K562 (cell line): ENCODE results near the gene GRM2. TPM values are rescaled to one million over a fixed set of nuclear protein-coding genes. Genes with fewer than 3 reads are reported as not detected.

Experiments used
- ATAC-seq: fragments of 200-7000 bp; cut with Tn5 transposase; 3 replicates; pipeline ENCODE4 v1.9.1; 2020; ENCODE audit warnings: moderate library complexity
- BruUV-seq: library from RNA; stranded (reverse); fragments of 400-500 nt; replicated peaks from 2 replicates; lab custom pipeline; 2021; lab: Mats Ljungman, UMichigan
- CTCF ChIA-PET: fragments of 300-600 bp; formaldehyde crosslinking; extraction: SDS; loops from one replicate; lab custom pipeline; 2021; ENCODE audit warnings: low intra/inter-chr PET ratio; lab: Yijun Ruan, JAX
- POLR2A ChIA-PET: fragments of 300-600, 350-650 bp; sonication (Branson Sonifier 250); formaldehyde crosslinking; extraction: SDS; loops from one replicate; lab custom pipeline; 2021; ENCODE audit warnings: antibody characterized with exemption, inconsistent platforms; lab: Yijun Ruan, JAX
- DNase-seq, 4 experiments: peaks; one replicate each; pipeline versions ENCODE4 v3.0.0 to v3.0.0-alpha.2; 2011 to 2018; ENCODE audit warnings: low spot score in 3 of 4, mixed read lengths in 3 of 4; ENCODE audit errors: extremely low read depth in 1 of 4
- FAIRE-seq: peaks from 2 replicates; lab custom pipeline; 2011; peaks lifted over from hg19 to GRCh38; lab: Jason Lieb, UNC
- H2AFZ ChIP-seq: 2 replicates; pipeline ENCODE4 v1.6.0; 2011; ENCODE audit warnings: low read depth, low read length, control low read depth, inconsistent platforms
- H3K27ac ChIP-seq: fragments of 200-600 bp; 3 replicates; pipeline ENCODE4 v1.8.0; 2011; ENCODE audit warnings: low read depth, mild to moderate bottlenecking, control low read depth, inconsistent platforms, low read length, moderate library complexity, mixed read lengths; ENCODE audit errors: extremely low read depth
- H3K27me3 ChIP-seq, 2 experiments: fragments of 300-600 bp in 1 of 2; 2 replicates in 1 of 2; 3 replicates in 1 of 2; pipeline versions ENCODE4 v1.6.0 to v1.8.0; 2011; ENCODE audit warnings: inconsistent platforms in 2 of 2, low read length in 2 of 2, mild to moderate bottlenecking in 1 of 2, mixed read lengths in 1 of 2, moderate library complexity in 1 of 2; ENCODE audit not compliant: control insufficient read depth in 2 of 2, insufficient read depth in 2 of 2
- H3K36me3 ChIP-seq: fragments of 300-600 bp; 3 replicates; pipeline ENCODE4 v1.8.0; 2011; ENCODE audit warnings: mild to moderate bottlenecking, low read length, inconsistent platforms; ENCODE audit not compliant: control insufficient read depth, insufficient read depth
- H3K4me1 ChIP-seq, 2 experiments: fragments of 200-600 bp in 1 of 2; replicated peaks in 1 of 2; 2 replicates in 1 of 2; 3 replicates in 1 of 2; pipeline versions ENCODE4 v1.5.1 to v1.8.0; 2011; ENCODE audit warnings: inconsistent platforms in 2 of 2, low read length in 2 of 2, mild to moderate bottlenecking in 1 of 2, mixed read lengths in 1 of 2, moderate library complexity in 1 of 2; ENCODE audit not compliant: control insufficient read depth in 2 of 2, insufficient read depth in 2 of 2
- H3K4me2 ChIP-seq: 2 replicates; pipeline ENCODE4 v1.6.1; 2011; ENCODE audit warnings: low read length, control low read depth, inconsistent platforms, mixed read lengths; ENCODE audit not compliant: insufficient read depth
- H3K4me3 ChIP-seq: fragments of 200-600 bp; sonication (generic), shearing (Covaris generic); 2 replicates; pipeline ENCODE4 v1.5.1; 2016; ENCODE audit warnings: control low read depth, inconsistent platforms
- H3K79me2 ChIP-seq: fragments of 200-600 bp; 3 replicates; pipeline ENCODE4 v1.8.0; 2011; ENCODE audit warnings: low read length, inconsistent platforms; ENCODE audit not compliant: control insufficient read depth, insufficient read depth
- H3K9ac ChIP-seq, 2 experiments: 2 replicates each; pipeline versions ENCODE4 v1.6.0 to v1.6.1; 2011; ENCODE audit warnings: low read depth in 2 of 2, low read length in 2 of 2, control low read depth in 1 of 2, inconsistent platforms in 1 of 2, mild to moderate bottlenecking in 1 of 2, mixed read lengths in 1 of 2; ENCODE audit not compliant: insufficient read depth in 1 of 2
- H3K9me1 ChIP-seq: one replicate; pipeline ENCODE4 v1.6.0; 2011; ENCODE audit warnings: inconsistent platforms, mild to moderate bottlenecking, low read length, moderate library complexity; ENCODE audit not compliant: control insufficient read depth, insufficient read depth
- H3K9me3 ChIP-seq: replicated peaks from 2 replicates; pipeline ENCODE4 v1.5.1; 2011; ENCODE audit warnings: low read depth, low read length, inconsistent platforms; ENCODE audit not compliant: control insufficient read depth, insufficient read depth
- H4K20me1 ChIP-seq: replicated peaks from 2 replicates; pipeline ENCODE4 v1.6.1; 2011; ENCODE audit warnings: low read length, inconsistent platforms, mixed read lengths; ENCODE audit not compliant: control insufficient read depth, insufficient read depth
- CTBP1 ChIP-seq: fragments of 450-650 bp; IDR thresholded peaks from 2 replicates; pipeline ENCODE4 v1.6.1; 2016; ENCODE audit warnings: borderline replicate concordance
- EP400 ChIP-seq: fragments of 450-650 bp; IDR thresholded peaks from 2 replicates; pipeline ENCODE4 v1.6.1; 2017; ENCODE audit warnings: antibody characterized with exemption, mild to moderate bottlenecking, moderate library complexity
- HINFP ChIP-seq: fragments of 450-650 bp; conservative IDR thresholded peaks from 2 replicates; pipeline ENCODE4 v1.6.1; 2016; ENCODE audit warnings: missing genetic modification characterization, low read depth, mild to moderate bottlenecking, control low read depth, missing compliant biosample characterization
- MTF1 ChIP-seq: fragments of 250-450 bp; sonication (Bioruptor Pico); IDR thresholded peaks from 2 replicates; pipeline ENCODE4 v1.9.0; 2021; ENCODE audit warnings: moderate library complexity, mild to moderate bottlenecking, inconsistent platforms, borderline replicate concordance
- RUNX1 ChIP-seq: sonication (generic); IDR thresholded peaks from 2 replicates; pipeline ENCODE4 v1.6.1; 2016; ENCODE audit warnings: antibody characterized with exemption, low read depth
- SMAD3 ChIP-seq: fragments of 450-650 bp; formaldehyde crosslinking; conservative IDR thresholded peaks from 2 replicates; pipeline ENCODE4 v1.4.0; 2020; ENCODE audit warnings: mild to moderate bottlenecking
- SOX6 ChIP-seq: fragments of 450-650 bp; IDR thresholded peaks from 2 replicates; pipeline ENCODE4 v1.6.1; 2014; ENCODE audit warnings: mild to moderate bottlenecking
- SP1 ChIP-seq: sonication (generic); formaldehyde crosslinking; IDR thresholded peaks from 2 replicates; pipeline ENCODE4 v1.8.1; 2022; ENCODE audit warnings: mild to moderate bottlenecking, missing genetic modification reagents
- TARDBP ChIP-seq: fragments of 450-650 bp; IDR thresholded peaks from 2 replicates; pipeline ENCODE4 v1.6.1; 2016
- ZFPM2 ChIP-seq: fragments of 250-450 bp; sonication (Bioruptor Pico); IDR thresholded peaks from 2 replicates; pipeline ENCODE4 v1.5.1; 2022; ENCODE audit warnings: mild to moderate bottlenecking
- ZNF551 ChIP-seq: fragments of 250-450 bp; sonication (Bioruptor Pico); IDR thresholded peaks from 2 replicates; pipeline ENCODE4 v1.5.0; 2021; ENCODE audit warnings: mild to moderate bottlenecking, moderate library complexity
- ZNF699 ChIP-seq: fragments of 250-450 bp; sonication (Bioruptor Pico); IDR thresholded peaks from 2 replicates; pipeline ENCODE4 v1.8.0; 2021; ENCODE audit warnings: mild to moderate bottlenecking, moderate library complexity; ENCODE audit not compliant: insufficient replicate concordance
- ZSCAN32 ChIP-seq: fragments of 450-650 bp; formaldehyde crosslinking; IDR thresholded peaks from 2 replicates; pipeline ENCODE4 v1.4.0; 2020; ENCODE audit warnings: mild to moderate bottlenecking, moderate library complexity
- WGBS: fragments of 100-300 bp; shearing (Covaris generic); methylation state at CpG from one replicate; pipeline ENCODE4 v1.1.6; 2016; ENCODE audit warnings: low coverage, mixed read lengths; ENCODE audit not compliant: insufficient coverage; ENCODE audit errors: missing lambda C conversion rate; 5-methylcytosine and 5-hydroxymethylcytosine counted together
- in situ Hi-C: fragments of 300-500 bp; cut with MboI; formaldehyde crosslinking; loops from 4 replicates; pipeline ENCODE4 v1.15.0; 2018; ENCODE audit warnings: inconsistent platforms, mixed read lengths
- intact Hi-C: fragments of 100-400 bp; cut with micrococcal nuclease; formaldehyde crosslinking; loops from 2 replicates; pipeline ENCODE4 v1.14.2; 2022
- polyA plus RNA-seq, 8 experiments: library from polyadenylated mRNA; depleted of rRNA in 4 of 8; stranded (reverse) in 5 of 8; unstranded in 3 of 8; fragments of >200 nt; fragmentation: Nextera tagmentation in 2 of 8; fragmentation: Illumina TruSeq in 1 of 8; extraction: Ambion mirVana in 2 of 8; extraction: Trizol in 1 of 8; gene quantifications; 2 replicates each; pipeline versions ENCODE4 v1.2.1 to v1.2.3, GENCODE V29; 2011 to 2014; ENCODE audit warnings: inconsistent platforms in 1 of 8, missing spikeins in 1 of 8
- total RNA-seq, 7 experiments: library from RNA; depleted of rRNA in 6 of 7; stranded (reverse); fragments of >200 nt in 6 of 7; fragmentation: Illumina TruSeq in 2 of 7; extraction: Trizol in 2 of 7; gene quantifications; 2 replicates each; pipeline versions ENCODE4 v1.2.1 to v1.2.3, GENCODE V29; 2011 to 2021; ENCODE audit warnings: low replicate concordance in 1 of 7

GRM2 gene
- total and polyA plus RNA-seq, 9 of the 15 experiments (the other 6 are each of a cell fraction or from before 2014, with no cell fraction given): not detected

- no TSS peak for BruUV-seq
These were observed 29.1 kb downstream of the GRM2 start for GRCh38 chr3:51735950-51736349.

More at GRCh38 chr3:51735950-51736349, 29.1 kb downstream of the GRM2 start:
- Histone ChIP-seq H3K27me3 (no peaks in the 10 kb centered on the region), H3K9ac (no peak overlapping the region), H3K4me3 (no peak overlapping the region), H3K4me2 (no peak overlapping the region), H3K4me1 (no peaks in the 10 kb centered on the region), H3K36me3 (no peaks in the 10 kb centered on the region), H3K9me1 (no peaks in the 10 kb centered on the region), H3K9me3 (no peaks in the 10 kb centered on the region), H3K79me2 (no peaks in the 10 kb centered on the region), H3K27ac (no peak overlapping the region), H2AFZ (no peak overlapping the region), H4K20me1 (no peaks in the 10 kb centered on the region)
- ChIA-PET POLR2A (interaction anchor here (1.3 kb wide), 1 partner anchor 9 kb away, joined by 4 read pairs; no protein-coding TSS in a partner anchor), CTCF (no interaction called here)
- TF ChIP-seq SP1 (no peak), ZNF699 (CRISPR knock-in tag) (no peak), RUNX1 (no peak), ZFPM2 (CRISPR knock-in tag) (no peak), CTBP1 (no peak), SMAD3 (CRISPR knock-in tag) (no peak), ZSCAN32 (CRISPR knock-in tag) (no peak), TARDBP (no peak), MTF1 (CRISPR knock-in tag) (no peak), SOX6 (no peak), ZNF551 (no peak), HINFP (no peak), EP400 (no peak)
- FAIRE-seq (no peak), DNase-seq (no peak), ATAC-seq (no peak)
- 0% methylated on average over 2 of the region's 2 CpGs for WGBS
- in situ Hi-C loops (no loop called here), intact Hi-C loops (no loop called here)
